HG03575 (cell line): ENCODE results near the gene DGKD.
"Not testable (repeated sequence)": the region's sequence is repeated elsewhere in the genome, so short reads cannot be mapped to it uniquely, and the experiment has no call there.

Experiments used
- ATAC-seq: cut with Tn5 transposase; IDR thresholded peaks from one replicate; pipeline ENCODE4 v1.9.1; 2021; ENCODE audit not compliant: unreplicated experiment, insufficient number of reproducible peaks, low FRiP score; ENCODE audit errors: extremely low read depth

The DGKD gene

DNA sequence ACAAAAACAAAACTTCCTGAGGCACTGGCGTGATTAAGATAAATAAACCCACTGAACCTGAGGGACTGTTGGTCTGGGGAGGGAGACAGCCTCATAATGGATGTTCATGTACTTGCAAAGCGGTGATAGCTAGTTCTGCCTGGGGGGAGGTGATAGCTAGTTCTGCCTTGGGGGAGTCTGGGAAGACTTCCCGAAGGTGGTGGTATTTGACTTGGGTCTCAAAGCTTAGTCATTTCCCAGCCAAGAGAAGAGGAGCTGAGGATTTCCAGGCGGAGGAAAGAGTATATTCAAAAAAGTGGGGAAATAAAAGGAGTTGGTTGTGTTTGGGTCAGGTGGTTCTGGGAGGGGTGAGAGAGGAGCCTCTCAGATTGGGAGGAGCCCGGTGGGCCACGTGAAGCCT, 24.7 kb downstream of the DGKD start:
- no peak for ATAC-seq

DNA sequence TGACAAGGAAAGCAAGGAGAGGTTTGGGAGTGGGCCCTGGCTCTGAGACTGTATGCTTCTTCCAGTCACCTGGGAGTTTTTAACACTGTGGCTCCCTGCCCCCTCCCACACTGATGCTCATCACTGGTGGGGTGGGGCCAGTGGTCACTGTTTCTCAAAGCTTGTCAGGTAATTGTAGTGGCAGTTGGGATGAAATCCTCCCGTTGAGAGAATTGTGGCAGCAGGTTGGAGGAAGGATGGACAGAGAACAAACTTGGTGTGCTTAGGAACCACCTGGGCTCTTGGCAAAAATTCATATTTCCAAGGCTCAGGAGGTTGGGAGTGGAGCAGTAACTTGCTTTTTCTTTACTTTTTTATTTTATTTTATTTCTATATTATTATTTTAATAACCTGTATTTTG, 25.1 kb downstream of the DGKD start:
- ATAC-seq, result no peak

DNA sequence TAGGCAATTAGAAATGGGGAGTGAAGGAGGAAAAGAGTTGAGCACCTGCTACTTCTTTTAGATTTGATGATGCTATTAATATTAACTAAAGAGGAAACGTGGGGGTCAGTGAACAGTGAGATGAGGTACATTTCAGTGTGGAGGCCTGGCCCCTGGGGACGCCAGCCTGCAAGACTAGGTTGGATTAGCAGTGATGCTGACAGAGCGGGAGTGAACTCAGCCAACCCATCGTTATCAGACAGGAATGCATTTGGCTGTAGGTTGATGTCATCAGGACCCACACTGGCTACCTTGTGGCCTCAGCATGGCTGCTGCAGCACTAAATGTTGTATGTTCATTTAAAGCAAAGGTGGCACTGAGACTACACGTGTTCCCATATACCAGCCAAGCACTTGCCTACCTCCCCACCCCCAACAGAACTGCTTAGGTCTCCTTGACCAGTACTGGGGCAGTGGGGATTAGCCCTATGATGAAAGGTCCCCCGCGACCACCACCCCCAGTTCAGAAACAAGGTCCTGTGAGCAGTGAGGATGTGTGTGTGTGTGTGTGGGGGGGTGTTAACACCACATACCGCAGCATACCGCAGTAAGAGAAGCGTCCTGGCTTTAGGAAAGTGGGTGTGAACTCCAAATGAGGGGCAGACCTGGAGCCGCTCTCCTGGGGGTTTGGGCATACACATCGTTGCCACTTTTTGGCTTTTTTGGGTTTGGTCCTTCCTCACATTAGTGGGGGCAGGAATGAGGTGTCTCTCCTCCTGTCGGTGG, 26.0 kb downstream of the DGKD start:
- ATAC-seq, result no peak

DNA sequence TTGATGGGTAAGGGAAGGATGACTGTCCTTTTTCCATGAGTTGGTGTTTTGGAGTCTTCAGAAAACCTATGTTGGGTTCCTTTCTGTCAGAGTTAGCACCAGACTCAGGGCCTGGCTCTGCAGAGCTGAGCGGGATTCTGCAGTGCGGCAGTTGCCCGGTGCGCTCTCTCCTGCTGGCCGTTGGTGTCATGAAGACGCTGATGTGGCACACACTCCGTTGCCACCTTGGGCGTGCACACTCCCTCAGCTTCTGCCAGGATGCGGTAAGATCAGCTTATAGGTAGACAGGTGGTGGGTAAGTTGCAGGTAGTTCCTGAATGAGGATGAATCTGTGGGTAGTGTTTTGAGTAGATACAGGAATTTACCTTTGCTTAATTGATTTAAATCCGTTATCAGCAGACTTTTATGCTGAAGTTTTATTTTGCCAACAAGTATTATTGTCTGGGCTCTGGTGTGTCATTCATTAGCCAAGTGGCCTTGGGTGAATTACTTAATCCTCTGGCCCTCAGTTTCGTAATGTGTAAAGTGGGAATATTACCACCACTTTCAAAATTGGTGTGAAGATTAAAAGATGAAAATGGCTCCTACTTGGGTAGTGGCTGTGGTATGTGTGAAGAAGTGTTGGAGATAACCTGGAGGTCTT, 26.8 kb downstream of the DGKD start:
- no peak for ATAC-seq

DNA sequence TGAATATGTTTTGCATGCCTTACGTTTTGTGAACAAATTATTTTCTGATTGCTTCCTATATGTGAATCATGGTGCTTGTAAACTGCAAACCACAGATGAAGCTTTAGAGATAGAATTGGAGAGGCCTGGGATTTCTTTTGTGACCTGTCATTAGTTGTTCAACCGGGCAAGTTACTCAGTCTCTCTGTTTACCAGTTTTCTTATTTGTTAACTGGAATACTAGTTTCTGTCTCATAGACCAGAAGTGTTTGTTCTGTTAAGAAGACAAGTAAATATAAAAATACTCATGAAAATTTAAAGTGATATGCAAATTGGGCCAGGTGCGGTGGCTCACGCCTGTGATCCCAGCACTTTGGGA, 27.3 kb downstream of the DGKD start:
- ATAC-seq, result no peak

DNA sequence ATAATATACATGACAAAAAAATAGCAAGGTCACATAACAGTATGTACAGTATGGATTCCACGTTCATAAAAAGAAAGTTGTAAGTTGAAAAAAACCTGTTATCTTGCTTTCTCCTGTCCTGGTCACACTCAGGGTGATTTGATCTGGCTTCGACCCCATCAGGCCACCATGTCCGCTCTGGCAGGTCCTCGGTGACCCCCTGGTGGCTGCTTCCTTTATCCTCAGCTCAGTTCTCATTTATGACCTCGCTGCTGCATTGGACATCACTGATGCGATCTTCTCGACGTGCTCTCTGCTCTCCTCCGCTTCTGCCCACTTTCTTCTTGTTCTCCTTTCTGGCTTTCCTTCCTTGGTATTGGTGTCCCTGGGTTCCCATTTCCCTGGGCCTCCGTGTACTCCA, 29.7 kb downstream of the DGKD start:
- ATAC-seq, result no peak

DNA sequence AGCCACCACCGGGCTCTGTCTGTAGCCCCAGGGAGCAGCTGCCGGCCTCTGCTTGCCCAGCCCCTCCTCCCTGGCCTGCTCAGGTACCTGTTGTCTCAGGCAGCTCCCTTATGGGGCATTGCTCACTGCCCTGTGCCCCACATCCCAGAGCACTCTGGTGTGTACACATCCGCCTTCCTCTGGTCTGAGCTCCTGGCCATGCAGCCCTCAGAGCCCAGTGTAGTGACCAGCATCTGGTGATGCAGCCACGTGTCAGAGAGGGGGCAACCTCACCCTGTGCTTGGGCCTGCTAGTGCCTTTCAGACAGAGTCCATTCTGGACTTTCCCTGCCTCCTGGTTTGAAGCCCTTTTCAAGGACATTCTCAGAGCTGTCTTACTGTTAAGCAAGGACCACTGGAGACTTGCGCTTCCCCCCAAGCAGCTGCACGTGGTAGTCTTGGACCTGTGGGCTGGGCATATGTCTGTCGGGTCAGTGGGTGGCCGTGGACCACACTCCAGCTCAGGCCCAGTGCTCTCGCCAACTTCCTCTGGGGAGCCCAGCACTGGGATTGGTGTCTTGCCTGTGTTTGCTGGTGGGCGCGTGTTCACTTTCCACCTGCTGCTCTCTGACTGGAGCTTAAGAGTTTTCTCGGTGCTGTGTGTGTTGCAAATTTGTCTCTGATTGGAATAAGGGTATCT, 30.7 kb downstream of the DGKD start:
- ATAC-seq, result no peak

DNA sequence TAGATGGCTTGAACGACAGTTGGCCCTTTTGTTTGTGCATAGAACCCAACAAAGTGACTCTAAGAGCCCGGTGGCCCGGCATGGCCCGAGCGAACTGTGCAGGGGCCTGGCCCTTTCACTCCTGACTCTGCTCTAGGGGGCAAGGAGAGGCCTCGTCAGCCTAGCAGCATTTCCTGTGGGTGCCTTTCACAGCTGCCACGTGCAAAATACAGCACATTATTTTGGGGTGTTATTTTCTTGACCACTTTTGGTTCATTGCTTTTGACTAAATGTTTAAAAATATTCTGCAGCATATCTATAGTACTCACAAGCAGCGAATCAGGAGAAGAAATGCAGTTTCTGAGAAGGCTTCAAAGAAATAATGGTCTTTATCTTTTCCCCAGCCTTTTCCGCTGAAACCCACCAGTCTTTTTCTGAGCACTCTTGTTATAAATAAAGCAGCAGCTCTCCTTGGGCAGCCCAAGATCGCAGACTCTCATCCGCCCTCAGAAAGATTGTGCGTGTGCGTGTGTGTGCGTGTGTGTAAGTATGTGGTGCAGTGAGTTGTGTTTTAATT, 31.3 kb downstream of the DGKD start:
- ATAC-seq, result no peak

DNA sequence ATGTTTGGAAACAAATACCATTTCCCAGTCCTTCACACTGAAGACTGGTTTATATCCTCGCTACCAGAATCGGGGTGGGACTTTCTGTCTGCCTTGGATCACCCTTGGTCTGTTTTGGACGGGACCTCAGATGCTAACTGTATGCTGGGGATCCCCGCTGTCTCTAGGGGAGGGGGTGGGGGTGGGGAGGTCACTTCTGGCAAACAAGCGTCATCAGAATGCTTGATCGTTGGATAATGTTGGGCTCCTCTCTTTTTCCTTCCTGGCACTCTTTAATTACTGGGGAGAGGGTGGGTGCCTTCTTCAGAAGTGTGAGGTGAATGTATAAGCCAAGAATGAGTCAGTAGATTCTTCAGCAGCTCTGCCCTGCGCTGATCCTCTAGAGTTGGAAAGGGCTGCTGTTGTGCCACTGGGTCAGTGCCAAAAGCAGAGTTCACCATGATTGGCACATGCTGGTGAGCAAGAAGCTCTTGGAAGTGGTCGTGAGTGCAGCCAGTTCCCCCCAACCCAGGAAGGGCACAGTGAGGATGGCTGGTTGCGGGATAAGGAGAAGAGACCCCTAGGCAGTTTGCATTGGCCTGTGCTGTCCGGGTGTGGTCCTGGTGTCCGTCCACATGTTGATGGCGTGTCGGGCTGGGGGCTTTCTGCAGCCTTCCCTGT, 32.2 kb downstream of the DGKD start:
- no peak for ATAC-seq

DNA sequence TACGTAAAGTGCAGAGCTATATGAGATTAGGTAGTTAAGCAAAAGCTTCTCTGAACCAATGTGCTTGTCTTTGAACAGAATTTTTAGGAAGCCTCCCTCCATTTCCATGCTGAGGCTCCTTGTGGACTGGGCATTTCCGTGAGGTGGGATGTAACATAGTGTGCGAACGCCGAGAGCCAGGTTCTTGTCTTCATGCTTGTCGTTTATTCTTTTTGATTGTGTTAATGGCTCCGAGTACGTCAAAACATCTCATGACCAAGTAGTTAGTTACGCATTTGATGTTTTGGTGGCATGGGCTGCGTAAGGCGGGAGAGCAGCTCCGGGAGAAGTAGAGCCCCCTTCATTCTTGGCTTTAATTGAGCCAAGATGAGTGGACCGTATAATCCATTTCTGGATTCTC, 32.9 kb downstream of the DGKD start:
- ATAC-seq, result no peak

DNA sequence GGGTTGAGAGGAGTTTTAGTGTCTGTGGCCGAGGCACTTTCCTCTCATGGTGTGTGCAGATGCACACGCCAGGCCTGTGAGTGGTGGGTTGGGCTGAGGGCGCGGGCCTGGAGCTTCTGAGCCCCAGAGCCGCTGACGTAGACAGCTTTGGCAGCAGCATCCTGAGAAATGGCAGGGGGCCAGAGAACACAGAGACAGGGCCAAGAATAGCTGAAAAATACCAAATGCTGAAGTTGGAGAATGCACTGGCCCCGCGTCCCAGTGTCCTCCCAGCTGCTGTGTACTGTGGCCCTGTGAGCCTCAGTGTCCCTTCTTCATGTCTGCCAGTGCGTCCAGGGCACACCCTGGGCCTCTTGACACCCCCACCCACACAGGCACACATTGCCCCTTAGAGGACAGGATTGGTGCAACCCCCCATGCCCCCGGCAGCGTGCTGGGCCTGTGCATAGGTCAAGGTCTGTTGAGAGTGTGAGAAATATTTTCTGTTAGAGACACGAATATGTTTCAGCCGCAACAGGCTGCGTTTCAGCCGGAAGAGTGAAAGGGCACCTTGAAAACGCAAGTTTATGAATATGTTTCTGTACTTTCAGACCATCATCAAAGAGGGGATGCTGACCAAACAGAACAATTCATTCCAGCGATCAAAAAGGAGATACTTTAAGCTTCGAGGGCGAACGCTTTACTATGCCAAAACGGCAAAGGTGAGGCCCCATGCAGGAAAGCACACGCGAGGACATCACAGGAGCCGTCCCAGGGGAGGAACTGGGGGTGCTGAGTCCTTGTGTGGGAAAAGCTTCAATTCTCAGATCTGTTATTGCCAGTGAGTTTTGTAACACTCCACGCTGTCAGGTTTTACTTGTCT, 33.6 kb downstream of the DGKD start:
- no peak for ATAC-seq

DNA sequence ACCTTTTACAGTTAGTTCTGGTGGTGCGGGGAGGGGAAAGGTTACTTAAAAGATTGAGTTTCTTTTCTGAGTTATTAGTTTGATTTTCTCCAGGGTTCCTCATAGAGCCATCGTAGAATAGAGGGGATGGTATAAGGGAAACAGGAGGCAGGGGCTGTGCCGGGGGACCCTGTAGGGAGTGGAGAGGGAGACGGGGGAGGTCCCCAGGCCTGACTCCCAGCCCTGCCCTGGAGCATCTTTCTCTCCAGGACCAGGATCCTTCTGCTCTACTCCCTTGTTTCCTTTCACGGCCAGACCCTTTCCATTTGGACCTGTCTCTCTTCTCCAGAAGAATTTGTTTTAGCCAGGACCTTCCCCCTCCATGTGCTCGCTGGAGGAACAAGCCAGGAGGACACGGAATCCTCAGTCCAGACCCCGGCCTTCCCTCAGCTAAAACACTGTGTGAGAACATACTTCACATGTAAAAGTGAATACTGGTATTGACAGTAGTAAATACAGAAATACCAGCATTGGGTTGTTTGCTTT, 35.4 kb downstream of the DGKD start:
- ATAC-seq, result no peak

DNA sequence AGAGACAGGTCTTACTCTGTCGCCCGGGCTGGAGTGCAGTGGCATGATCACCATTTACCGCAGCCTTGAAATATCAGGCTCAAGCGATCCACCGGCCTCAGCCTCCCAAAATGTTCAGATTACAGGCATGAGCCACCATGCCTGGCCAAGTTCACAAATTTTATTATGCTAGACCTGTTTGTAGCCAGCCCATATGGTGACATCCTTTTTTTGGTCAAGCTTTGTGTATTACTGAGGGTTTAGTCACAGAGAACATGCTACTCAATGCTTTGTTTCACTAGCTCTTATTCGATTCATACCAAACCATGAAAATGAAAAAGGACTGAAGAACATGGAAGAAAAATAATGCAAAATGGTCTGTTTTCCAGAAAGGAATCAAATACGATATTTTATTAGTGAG, 41.4 kb downstream of the DGKD start:
- no peak for ATAC-seq

DNA sequence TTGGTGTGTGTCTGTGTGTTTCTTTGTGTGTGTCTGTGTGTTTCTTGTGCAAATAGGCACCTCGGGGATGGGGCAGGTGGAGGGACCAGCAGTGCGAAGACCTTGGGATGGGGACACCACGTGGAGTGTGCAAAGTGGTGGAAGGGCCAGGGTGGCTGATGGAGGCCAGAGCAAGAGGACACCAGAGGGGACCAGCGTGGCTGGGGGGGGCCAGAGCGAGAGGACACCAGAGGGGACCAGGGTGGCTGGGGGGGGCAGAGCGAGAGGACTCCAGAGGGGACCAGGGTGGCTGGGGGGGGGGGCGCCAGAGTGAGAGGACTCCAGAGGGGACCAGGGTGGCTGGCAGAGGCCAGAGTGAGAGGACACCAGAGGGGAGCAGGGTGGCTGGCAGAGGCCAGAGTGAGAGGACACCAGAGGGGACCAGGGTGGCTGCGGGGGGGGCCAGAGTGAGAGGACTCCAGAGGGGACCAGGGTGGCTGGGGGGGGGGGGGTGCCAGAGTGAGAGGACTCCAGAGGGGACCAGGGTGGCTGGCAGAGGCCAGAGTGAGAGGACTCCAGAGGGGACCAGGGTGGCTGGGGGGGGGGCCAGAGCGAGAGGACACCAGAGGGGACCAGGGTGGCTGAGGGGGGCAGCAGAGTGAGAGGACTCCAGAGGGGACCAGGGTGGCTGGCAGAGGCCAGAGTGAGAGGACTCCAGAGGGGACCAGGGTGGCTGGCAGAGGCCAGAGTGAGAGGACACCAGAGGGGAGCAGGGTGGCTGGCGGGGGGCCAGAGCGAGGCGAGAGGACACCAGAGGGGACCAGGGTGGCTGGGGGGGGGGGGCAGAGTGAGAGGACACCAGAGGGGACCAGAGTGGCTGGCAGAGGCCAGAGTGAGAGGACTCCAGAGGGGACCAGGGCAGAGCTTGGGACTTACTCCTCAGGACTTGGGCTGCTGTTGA, 42.7 kb downstream of the DGKD start:
- not testable (repeated sequence) for ATAC-seq

DNA sequence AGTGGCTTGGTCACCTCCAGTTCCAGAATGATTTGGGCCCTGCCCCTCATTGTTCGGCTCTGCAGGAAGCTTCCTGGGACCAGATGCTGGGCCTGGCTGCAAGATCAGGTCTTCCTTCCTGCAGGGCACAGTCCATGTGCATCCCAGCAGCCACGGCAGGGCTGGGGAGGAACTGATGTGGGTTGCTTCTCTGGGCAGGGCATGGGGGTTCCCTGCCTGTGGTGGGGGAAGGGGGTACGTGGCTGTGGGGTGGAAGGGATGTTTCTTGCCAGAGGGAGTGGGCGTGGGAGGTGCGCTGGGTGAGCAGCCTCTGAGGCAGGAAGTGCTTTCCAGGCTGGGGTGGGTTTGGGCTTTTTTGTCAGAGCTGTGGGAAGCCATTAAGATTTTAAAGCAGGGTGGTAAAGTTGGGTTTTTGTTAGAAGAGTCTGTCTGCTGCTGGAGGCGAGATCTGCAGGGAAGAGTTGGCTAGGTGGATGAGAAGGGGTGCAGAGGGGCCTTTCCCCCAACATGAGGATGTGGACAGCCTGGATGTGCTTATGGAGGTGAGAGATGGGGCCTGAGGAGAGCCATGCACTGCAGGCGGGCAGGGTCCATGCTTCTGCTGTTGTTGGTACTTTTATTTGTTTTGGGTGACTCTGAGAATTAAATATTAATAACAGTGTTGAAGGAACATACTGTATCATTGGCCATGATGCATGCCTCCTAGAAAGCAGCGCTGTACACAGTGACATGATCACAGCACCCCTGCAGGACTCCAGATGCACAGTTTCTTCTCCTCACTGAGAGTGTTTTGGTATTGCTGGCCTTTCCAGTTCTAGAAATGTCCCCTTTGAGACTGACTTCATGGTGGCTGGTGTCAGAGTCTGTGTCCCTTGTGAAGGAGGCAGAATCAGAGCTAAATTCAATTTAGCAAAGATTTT, 45.3 kb downstream of the DGKD start:
- ATAC-seq, result no peak

DNA sequence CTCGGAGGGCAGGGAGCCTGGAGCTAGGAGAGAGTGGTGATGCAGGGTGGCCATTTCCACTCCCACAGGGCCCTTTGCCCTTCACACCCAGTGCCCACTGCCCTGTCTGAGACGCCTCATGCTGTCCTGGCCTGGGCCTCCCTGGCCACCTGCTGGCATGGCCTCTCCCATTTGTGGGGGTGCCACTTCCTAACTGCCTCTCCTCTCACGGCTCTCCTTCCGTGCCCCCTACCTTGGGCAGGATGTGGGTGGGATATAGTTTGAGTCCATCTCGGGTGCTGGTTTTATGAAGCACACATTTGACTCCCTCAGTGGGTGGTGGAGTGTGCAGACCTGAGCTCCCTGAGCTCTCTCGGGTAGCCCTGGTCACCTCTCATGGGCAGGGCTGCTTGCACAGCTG, 46.0 kb downstream of the DGKD start:
- ATAC-seq, result no peak

DNA sequence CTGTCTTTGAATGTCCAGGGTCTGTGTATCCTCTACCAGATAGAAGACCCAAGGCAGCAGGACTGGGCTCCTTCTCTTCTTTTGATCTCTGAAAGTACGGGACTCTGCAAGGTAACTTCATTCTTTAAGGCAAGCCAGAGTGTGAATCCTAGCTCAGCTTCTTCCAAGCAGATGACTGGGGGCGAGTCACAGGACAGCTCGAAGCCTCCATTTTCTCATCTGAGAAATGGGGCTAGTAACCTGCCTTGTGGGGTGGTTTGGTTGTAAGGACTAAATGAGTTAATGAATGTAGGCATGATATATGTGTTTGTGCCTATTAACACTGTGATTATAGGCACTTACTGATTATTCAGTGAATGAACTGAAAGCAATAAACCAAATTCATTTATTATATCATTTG, 46.7 kb downstream of the DGKD start:
- no peak for ATAC-seq
